Measurements from ENCODE around the gene CAMTA1.

The CAMTA1 gene

DNA sequence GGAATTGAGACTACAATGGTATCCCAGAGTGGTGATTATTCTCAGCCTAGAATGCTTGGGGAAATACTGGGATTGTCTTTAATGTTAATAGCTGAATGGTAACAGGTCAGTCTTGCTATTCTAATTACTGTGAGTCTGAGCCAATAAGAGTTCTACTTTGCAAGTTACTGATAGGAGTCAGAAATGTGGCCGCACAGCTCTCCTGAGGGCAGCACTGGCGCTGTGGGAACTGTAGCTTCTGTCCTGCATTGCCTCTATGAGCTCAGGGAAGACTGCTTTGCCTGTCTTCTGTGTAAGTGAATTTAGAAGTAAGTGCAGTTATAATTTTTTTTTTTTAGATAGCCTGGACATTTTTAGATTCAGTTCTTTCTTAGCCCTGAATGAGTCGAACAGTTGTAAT is 975.8 kb downstream of the CAMTA1 start:
- H3K4me3 ChIP-seq (ENCODE audit: control insufficient read depth, low read depth, low read length): no peak overlapping the region
- TF ChIP-seq, protein P1, sequence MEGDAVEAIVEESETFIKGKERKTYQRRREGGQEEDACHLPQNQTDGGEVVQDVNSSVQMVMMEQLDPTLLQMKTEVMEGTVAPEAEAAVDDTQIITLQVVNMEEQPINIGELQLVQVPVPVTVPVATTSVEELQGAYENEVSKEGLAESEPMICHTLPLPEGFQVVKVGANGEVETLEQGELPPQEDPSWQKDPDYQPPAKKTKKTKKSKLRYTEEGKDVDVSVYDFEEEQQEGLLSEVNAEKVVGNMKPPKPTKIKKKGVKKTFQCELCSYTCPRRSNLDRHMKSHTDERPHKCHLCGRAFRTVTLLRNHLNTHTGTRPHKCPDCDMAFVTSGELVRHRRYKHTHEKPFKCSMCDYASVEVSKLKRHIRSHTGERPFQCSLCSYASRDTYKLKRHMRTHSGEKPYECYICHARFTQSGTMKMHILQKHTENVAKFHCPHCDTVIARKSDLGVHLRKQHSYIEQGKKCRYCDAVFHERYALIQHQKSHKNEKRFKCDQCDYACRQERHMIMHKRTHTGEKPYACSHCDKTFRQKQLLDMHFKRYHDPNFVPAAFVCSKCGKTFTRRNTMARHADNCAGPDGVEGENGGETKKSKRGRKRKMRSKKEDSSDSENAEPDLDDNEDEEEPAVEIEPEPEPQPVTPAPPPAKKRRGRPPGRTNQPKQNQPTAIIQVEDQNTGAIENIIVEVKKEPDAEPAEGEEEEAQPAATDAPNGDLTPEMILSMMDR (conservative IDR thresholded peaks at IDR 0.05; ENCODE audit: control insufficient read depth, insufficient read depth, low read depth, low read length): no peak
- DNase-seq (ENCODE audit: low read depth): no peak

DNA sequence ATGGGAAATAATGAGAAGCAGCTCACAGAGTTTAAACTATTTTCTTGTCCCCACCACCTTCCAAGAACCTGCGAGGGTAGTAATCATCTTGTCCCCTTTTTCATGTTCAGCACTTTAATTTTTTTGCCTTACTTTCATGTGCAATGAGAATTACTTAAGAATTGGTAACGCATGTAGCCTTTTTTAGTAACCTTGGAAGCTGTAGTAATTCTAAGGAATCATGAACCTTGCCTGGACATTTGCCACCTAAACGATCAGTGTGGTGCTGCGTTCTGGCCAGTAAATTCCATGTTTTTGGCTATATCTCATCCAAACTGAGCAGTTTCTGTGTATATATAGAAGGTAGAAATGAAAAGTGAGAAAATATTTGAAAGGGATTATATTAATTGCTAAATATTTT is 981.9 kb downstream of the CAMTA1 start:
- DNase-seq (ENCODE audit: low read depth): no peak
- H3K4me3 ChIP-seq (ENCODE audit: control insufficient read depth, low read depth, low read length): no peak overlapping the region
- TF ChIP-seq, protein P1 (conservative IDR thresholded peaks at IDR 0.05; ENCODE audit: control insufficient read depth, insufficient read depth, low read depth, low read length): no peak

DNA sequence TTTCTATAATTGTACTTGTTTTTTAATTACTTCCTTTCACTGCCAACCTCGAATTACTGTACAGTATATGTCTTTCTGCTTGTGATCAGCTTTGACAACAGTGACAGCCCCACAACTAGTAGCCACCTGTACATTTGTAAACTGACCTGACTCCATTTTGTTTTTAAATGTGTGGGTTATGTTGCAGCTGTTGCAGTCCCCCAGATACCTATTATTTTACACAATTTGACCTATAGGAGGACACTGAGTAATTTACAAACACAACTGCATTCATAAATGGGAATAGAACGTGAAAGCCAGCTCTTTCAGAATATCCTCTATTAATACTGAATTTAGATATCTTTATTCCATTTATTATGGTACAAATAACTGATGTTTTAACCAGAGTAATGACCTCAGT is 983.3 kb downstream of the CAMTA1 start:
- no peak overlapping the region for H3K4me3 ChIP-seq (ENCODE audit: control insufficient read depth, low read depth, low read length)
- no peak for DNase-seq (ENCODE audit: low read depth)
- TF ChIP-seq, protein P1 (conservative IDR thresholded peaks at IDR 0.05; ENCODE audit: control insufficient read depth, insufficient read depth, low read depth, low read length): no peak

DNA sequence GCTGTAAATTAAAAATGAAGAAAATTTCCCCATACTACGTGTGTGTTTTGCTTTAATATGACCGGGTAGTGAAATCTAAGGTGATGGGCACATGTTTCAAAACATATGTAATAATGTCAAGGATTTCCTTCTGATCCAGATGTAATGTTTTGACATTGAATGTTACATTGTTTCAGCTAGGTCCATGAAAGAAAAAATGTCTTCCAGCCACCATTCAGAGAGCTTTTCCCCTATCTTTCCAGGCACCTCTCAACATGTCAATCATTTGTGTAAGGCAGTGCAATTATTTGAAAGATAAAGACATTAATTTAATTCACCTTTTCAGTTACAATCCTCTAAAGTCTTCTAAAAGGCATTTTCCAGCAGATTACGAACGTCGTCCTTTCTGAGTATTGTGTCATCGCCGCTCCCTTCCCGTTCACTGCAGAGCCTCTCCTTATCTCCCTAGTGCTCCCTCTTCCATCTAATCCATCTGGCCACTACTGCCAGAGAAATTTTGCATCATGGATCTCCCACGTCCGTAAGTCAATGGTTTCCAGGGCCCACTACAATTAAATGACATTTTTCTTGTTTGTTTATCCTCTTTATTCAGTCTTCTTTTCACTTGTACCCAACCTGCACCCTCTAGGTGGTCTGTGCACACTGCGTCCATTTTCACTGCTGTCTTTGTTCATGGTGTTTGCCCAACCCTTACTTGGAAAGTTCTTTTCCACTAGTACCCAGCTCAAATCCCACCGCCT is 984.6 kb downstream of the CAMTA1 start:
- no peak for DNase-seq (ENCODE audit: low read depth)
- H3K4me3 ChIP-seq (ENCODE audit: control insufficient read depth, low read depth, low read length): no peak overlapping the region
- TF ChIP-seq, protein P1 (conservative IDR thresholded peaks at IDR 0.05; ENCODE audit: control insufficient read depth, insufficient read depth, low read depth, low read length): no peak

DNA sequence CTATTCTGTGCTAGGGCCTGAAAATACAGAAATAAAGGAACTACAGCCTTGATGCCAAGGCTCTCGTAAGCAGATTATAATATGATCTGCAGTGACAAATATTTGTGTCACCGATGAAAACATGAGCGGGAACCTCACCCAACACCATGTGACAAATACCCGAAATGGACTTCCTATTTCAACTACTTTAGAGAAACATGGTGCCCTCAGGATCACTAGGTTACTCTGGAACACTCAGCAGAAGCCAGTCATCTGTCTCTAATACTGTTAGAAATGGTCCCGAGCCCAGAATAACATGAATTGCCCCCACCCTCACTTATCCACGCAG is 985.4 kb downstream of the CAMTA1 start:
- peak overlapping the region; percentile 87 for H3K4me3 ChIP-seq (ENCODE audit: control insufficient read depth, low read depth, low read length)
- DNase-seq (ENCODE audit: low read depth): no peak
- TF ChIP-seq, protein P1 (conservative IDR thresholded peaks at IDR 0.05; ENCODE audit: control insufficient read depth, insufficient read depth, low read depth, low read length): no peak

DNA sequence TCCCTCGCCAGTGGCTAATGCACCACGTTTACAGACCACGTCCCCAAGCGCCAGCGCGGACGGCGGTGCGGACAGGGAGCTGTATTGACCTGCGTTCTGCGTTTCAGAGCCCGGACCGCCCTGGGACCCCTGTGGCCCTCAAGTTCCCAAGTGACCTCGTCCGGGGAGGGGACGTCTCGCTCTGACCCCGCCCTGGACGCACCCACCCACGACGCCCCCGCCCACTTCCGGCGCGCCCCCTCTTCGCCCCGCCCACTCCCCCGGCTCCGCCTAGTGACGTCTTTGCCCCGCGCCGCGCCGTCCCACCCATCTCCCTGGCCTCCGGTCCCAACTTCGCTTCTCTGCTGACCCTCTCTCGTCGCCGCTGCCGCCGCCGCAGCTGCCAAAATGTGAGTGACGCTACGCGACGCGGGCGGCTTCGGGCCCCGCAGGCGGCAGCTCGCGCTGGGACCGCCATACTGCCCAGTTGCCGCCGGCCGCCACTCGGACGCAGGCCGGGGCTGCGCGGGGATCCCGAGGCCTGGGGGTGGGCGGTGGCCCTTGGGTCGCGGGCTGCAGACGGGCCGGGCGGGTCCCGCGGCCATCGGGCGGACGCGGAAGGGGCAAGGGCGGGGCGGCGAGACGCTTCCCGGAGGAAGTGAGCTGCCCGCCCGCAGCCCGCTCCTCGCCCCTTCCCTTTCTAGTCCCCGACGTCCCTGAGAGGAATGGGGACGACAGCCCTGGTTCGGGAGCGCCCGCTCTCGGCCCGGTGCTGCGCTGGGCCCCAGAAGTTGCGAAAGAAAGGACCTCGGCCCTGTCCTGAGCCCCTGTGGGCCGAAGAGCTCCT is 986.0 kb downstream of the CAMTA1 start, which contains the start of gene VAMP3:
Gene VAMP3, plus strand, starts transcription at position 300 of the 826 bp plus-strand sequence. Its CDS starts 88 bp downstream, at position 388.
- peak within 1 kb of the TSS; percentile 87 for H3K4me3 ChIP-seq (ENCODE audit: control insufficient read depth, low read depth, low read length)
- DNase-seq (ENCODE audit: low read depth): peak; percentile 68
- TF ChIP-seq, protein P1 (conservative IDR thresholded peaks at IDR 0.05; ENCODE audit: control insufficient read depth, insufficient read depth, low read depth, low read length): no peak

All from fibroblast of mammary gland (primary cell).